Central memory CD4-positive, alpha-beta T cell (primary cell): ENCODE results near the gene SLC11A1.

Experiments
- DNase-seq: peaks from one replicate; pipeline ENCODE4 v3.0.0; 2022

The SLC11A1 gene

GRCh38 chr2:218405746-218406208 lies 23.7 kb downstream of the SLC11A1 start:
- DNase-seq = no peak

GRCh38 chr2:218406209-218406948 lies 24.3 kb downstream of the SLC11A1 start:
- DNase-seq = peak; percentile 88

- DNase-seq = peak; percentile 75
These were observed 25.0 kb downstream of the SLC11A1 start for GRCh38 chr2:218406949-218407618.

GRCh38 chr2:218407717-218408116 lies 25.6 kb downstream of the SLC11A1 start:
- no peak for DNase-seq

GRCh38 chr2:218418321-218418716 lies 36.2 kb downstream of the SLC11A1 start:
- no peak for DNase-seq

- no peak for DNase-seq
These were observed 36.8 kb downstream of the SLC11A1 start, which contains the start of gene VIL1 for GRCh38 chr2:218418717-218419458. Gene VIL1 (plus strand): TSS chr2:218419123. CDS start chr2:218423779, 4,656 bp downstream.

- DNase-seq = no peak
These were observed 37.6 kb downstream of the SLC11A1 start for GRCh38 chr2:218419630-218420216.

GRCh38 chr2:218421027-218421426 lies 39.0 kb downstream of the SLC11A1 start:
- no peak for DNase-seq

- DNase-seq = no peak
These were observed 40.5 kb downstream of the SLC11A1 start for GRCh38 chr2:218422403-218423086.

GRCh38 chr2:218423584-218423983 lies 41.5 kb downstream of the SLC11A1 start:
- DNase-seq = no peak

- DNase-seq = no peak
These were observed 43.5 kb downstream of the SLC11A1 start for GRCh38 chr2:218425531-218425930.

- DNase-seq = no peak
These were observed 45.7 kb downstream of the SLC11A1 start for GRCh38 chr2:218427741-218428140.

GRCh38 chr2:218428846-218429558 lies 46.9 kb downstream of the SLC11A1 start:
- no peak for DNase-seq

- DNase-seq = no peak
These were observed 48.0 kb downstream of the SLC11A1 start for GRCh38 chr2:218429911-218430692.

- no peak for DNase-seq
These were observed 48.6 kb downstream of the SLC11A1 start for GRCh38 chr2:218430721-218431120.

GRCh38 chr2:218431878-218432277 lies 49.8 kb downstream of the SLC11A1 start:
- DNase-seq = no peak

GRCh38 chr2:218432676-218433365 lies 50.7 kb downstream of the SLC11A1 start:
- no peak for DNase-seq

- no peak for DNase-seq
These were observed 52.4 kb downstream of the SLC11A1 start for GRCh38 chr2:218434456-218434855.

- DNase-seq = no peak
These were observed 53.2 kb downstream of the SLC11A1 start for GRCh38 chr2:218435003-218435982.
